BLaER1 (cell line): ENCODE measurements around the gene APCS.

Source experiments
- H3K27ac ChIP-seq: shearing (Covaris generic); formaldehyde crosslinking; 2 replicates; pipeline ENCODE4 v1.8.1; 2022
- H3K27me3 ChIP-seq: shearing (Covaris generic); formaldehyde crosslinking; 2 replicates; pipeline ENCODE4 v1.8.1; 2022
- H3K36me3 ChIP-seq: shearing (Covaris generic); formaldehyde crosslinking; 2 replicates; pipeline ENCODE4 v1.8.1; 2022
- H3K4me1 ChIP-seq: shearing (Covaris generic); formaldehyde crosslinking; 2 replicates; pipeline ENCODE4 v1.8.1; 2022
- H3K4me2 ChIP-seq: shearing (Covaris generic); formaldehyde crosslinking; 2 replicates; pipeline ENCODE4 v1.8.1; 2022
- H3K4me3 ChIP-seq: shearing (Covaris generic); formaldehyde crosslinking; 2 replicates; pipeline ENCODE4 v1.8.1; 2022
- H3K9ac ChIP-seq: shearing (Covaris generic); formaldehyde crosslinking; 2 replicates; pipeline ENCODE4 v1.8.1; 2022
- H3K9me3 ChIP-seq: shearing (Covaris generic); formaldehyde crosslinking; 2 replicates; pipeline ENCODE4 v1.8.1; 2022
- H4K20me1 ChIP-seq: shearing (Covaris generic); formaldehyde crosslinking; 2 replicates; pipeline ENCODE4 v1.8.1; 2022
- Cebpa-rat ChIP-seq: shearing (Covaris generic); IDR thresholded peaks from 2 replicates; pipeline ENCODE4 v1.8.1; 2022

Gene APCS

DNA sequence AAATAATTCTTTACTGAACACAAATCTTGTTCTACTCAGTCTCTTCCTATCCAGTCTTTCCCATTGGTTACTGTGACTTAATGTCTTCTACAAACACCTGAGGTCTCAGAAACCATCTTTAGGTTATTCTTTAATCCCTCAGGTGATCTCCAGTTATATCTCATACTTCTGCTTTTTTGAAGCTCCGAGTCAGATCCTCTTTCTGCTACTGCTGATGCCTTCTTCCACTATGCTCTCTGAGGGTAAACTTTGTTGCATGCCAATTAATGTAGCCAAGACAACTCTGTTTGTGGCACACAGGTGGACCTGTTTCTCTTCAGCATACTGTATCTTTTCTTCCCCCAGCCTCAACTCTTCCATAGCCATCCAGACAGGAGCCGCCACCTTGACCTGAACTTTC is 3.1 kb upstream of the APCS start:
- H3K4me1 ChIP-seq, result no peaks in the 10 kb centered on the region
- no peaks in the 10 kb centered on the region for H3K27me3 ChIP-seq
- H3K4me2 ChIP-seq, result no peak overlapping the region
- H3K9me3 ChIP-seq, result no peaks in the 10 kb centered on the region
- no peak overlapping the region for H3K27ac ChIP-seq
- TF ChIP-seq Cebpa-rat, result no peak
- no peak overlapping the region for H3K9ac ChIP-seq
- H4K20me1 ChIP-seq, result no peaks in the 10 kb centered on the region
- no peak overlapping the region for H3K4me3 ChIP-seq
- H3K36me3 ChIP-seq, result no peaks in the 10 kb centered on the region

DNA sequence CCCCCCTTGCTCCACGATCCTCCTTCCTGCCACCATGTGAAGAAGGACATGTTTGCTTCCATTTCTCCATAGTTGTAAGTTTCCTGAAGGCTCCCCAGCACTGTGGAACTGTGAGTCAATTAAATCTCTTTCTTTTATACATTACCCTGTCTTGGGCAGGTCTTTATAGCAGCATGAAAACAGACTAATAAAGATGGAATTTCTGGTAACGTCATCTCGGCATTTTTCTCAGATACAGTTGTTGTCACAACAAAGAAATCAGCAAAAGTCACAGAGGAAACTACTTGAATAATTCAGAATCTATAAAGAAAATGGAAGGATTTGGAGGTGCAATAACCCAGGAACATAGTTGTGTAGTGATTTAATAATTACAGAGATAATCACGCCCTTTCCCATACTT is 4.4 kb downstream of the APCS start:
- H3K4me2 ChIP-seq, result no peak overlapping the region
- no peaks in the 10 kb centered on the region for H3K4me1 ChIP-seq
- H3K4me3 ChIP-seq, result no peak overlapping the region
- H3K36me3 ChIP-seq, result no peaks in the 10 kb centered on the region
- no peak overlapping the region for H3K27ac ChIP-seq
- no peaks in the 10 kb centered on the region for H4K20me1 ChIP-seq
- no peaks in the 10 kb centered on the region for H3K27me3 ChIP-seq
- no peak for TF ChIP-seq Cebpa-rat
- no peaks in the 10 kb centered on the region for H3K9me3 ChIP-seq
- no peak overlapping the region for H3K9ac ChIP-seq

DNA sequence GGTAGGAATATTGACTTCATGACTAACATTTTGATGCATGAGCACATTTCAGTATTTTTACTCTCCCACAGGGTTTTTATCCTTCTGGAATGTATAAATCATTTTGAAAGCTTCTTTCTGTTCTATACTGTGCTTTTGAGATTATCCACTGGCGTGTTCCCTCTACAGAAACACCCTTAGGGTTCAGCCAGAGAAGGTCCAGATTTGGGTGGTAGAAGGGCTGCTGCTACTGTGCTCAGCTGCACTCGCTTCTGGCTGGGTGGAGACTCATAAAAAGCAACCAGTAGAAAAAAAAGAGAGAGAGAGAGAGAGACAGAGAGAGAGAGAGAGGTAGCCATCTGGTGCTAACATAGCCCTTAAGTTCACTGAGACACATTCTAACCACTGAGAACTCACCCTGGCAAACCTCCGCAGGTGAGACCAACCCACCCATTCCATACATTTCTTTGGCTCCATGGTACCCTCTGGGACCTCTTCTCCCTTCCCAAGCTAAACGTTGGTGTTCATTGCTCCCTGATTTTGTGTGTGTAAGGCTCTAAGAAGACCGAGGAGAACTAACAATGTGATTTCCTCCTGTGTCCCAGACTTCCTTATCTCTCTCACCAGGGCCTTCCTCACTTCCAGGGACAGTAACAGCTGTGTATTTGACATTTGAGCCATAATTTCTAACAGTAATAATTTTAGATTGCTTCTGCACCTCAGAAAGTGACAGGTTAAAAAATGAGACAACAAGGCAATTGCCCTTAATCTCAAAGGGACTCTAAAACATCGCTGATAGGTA is 7.2 kb downstream of the APCS start:
- no peaks in the 10 kb centered on the region for H3K36me3 ChIP-seq
- no peak overlapping the region for H3K27ac ChIP-seq
- no peak for TF ChIP-seq Cebpa-rat
- H3K27me3 ChIP-seq, result no peaks in the 10 kb centered on the region
- no peaks in the 10 kb centered on the region for H3K9me3 ChIP-seq
- H4K20me1 ChIP-seq, result no peaks in the 10 kb centered on the region
- no peak overlapping the region for H3K9ac ChIP-seq
- no peak overlapping the region for H3K4me2 ChIP-seq
- no peaks in the 10 kb centered on the region for H3K4me1 ChIP-seq
- H3K4me3 ChIP-seq, result no peak overlapping the region

DNA sequence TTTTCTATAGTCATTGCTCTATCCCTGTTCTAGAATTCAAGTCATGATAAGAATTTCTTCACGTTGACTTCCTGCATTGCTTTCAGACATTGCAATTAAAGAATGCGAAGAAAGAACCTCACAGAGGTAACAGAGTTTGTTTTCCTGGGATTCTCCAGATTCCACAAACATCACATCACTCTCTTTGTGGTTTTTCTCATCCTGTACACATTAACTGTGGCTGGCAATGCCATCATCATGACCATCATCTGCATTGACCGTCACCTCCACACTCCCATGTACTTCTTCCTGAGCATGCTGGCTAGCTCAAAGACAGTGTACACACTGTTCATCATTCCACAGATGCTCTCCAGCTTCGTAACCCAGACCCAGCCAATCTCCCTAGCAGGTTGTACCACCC is 10.6 kb downstream of the APCS start:
- H3K9ac ChIP-seq, result no peak overlapping the region
- no peaks in the 10 kb centered on the region for H3K27me3 ChIP-seq
- H4K20me1 ChIP-seq, result no peaks in the 10 kb centered on the region
- no peak overlapping the region for H3K4me2 ChIP-seq
- H3K9me3 ChIP-seq, result no peaks in the 10 kb centered on the region
- no peak for TF ChIP-seq Cebpa-rat
- no peak overlapping the region for H3K4me3 ChIP-seq
- no peaks in the 10 kb centered on the region for H3K36me3 ChIP-seq
- H3K4me1 ChIP-seq, result no peaks in the 10 kb centered on the region
- no peak overlapping the region for H3K27ac ChIP-seq

DNA sequence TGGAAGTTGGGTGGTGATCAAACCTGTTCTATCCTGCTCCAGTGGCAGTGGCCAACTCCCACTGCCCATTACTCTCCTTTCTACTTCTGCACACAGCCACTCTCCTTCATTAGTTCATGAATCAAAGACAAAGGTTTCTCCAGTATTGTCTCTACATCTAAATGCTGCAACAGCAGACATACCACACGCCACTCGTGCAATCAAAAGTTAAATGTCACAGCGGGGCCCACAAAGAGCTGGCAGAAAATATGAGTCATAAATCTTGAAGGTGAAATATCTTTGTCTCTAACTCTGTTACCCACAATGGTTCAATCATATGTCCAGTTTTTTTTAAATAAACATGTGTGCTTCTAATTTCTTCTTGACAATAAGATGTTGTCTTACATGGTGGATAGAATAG is 13.3 kb downstream of the APCS start:
- no peaks in the 10 kb centered on the region for H3K36me3 ChIP-seq
- H3K9ac ChIP-seq, result no peak overlapping the region
- no peaks in the 10 kb centered on the region for H3K27me3 ChIP-seq
- no peaks in the 10 kb centered on the region for H4K20me1 ChIP-seq
- H3K9me3 ChIP-seq, result no peaks in the 10 kb centered on the region
- H3K27ac ChIP-seq, result no peak overlapping the region
- no peak for TF ChIP-seq Cebpa-rat
- no peak overlapping the region for H3K4me2 ChIP-seq
- no peak overlapping the region for H3K4me3 ChIP-seq
- no peaks in the 10 kb centered on the region for H3K4me1 ChIP-seq

DNA sequence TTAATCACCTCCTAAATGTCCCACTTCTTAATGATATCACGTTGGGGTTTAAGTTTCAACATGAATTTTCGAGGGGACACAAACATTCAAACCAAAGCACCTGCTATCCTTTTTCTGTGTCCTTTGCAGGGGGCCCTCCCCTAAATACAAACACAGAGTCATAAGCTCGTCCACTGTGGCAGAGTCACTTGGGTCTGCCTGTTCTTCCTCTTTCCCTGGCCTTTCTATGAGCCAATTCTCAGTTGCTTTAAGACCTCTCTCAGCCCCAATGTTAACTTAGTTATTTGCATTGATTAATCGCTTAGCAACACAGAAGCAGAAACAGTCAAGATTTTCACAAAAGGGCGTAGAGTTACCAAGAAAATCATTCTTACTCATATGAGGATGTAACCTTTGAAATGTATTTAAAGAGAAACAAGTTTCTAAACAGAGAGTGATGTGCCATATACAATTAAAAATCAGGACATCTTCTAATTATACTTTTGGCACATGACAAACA is 14.9 kb downstream of the APCS start:
- Histone ChIP-seq H3K27ac (no peak overlapping the region), H3K4me3 (no peak overlapping the region), H4K20me1 (no peaks in the 10 kb centered on the region), H3K9ac (no peak overlapping the region), H3K4me1 (no peaks in the 10 kb centered on the region), H3K9me3 (no peaks in the 10 kb centered on the region), H3K36me3 (no peaks in the 10 kb centered on the region), H3K27me3 (no peaks in the 10 kb centered on the region), H3K4me2 (no peak overlapping the region)
- TF ChIP-seq Cebpa-rat, result no peak

DNA sequence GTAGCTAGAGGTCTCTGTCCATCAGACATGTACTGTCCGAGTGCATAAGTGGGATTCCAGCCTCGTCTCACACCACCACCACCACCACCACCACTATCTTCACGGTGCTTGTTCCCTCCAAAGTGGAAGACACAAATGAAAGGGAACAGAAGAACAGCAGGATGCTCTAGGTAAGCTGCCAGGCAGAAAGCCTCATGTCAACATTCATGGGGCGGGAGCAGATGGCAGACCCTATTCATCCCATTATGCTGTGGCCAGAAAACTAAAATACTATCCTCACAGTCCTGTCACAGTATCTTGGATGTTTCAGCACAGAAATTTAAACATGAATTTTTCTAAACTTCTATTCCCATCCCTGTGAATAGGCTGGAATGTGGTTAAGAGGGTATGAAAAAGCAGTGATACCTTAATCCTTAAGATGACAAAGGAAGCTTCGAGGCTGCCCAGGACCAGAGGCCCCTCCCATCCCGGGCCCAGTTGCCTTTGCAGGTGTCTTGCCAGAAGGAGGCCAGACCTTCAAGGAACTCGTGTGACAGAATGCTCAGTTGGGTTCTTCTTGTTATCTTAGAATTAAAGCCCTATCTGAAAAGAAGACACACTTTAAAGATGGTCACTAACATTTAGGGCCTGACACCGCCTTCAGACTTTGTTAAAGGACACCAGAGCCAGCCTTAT is 24.7 kb downstream of the APCS start:
- no peak overlapping the region for H3K27ac ChIP-seq
- no peak overlapping the region for H3K4me3 ChIP-seq
- H3K36me3 ChIP-seq, result no peaks in the 10 kb centered on the region
- H3K4me2 ChIP-seq, result no peak overlapping the region
- TF ChIP-seq Cebpa-rat, result no peak
- H3K9ac ChIP-seq, result no peak overlapping the region
- H3K4me1 ChIP-seq, result no peaks in the 10 kb centered on the region
- H4K20me1 ChIP-seq, result no peaks in the 10 kb centered on the region
- H3K27me3 ChIP-seq, result no peaks in the 10 kb centered on the region
- no peaks in the 10 kb centered on the region for H3K9me3 ChIP-seq

DNA sequence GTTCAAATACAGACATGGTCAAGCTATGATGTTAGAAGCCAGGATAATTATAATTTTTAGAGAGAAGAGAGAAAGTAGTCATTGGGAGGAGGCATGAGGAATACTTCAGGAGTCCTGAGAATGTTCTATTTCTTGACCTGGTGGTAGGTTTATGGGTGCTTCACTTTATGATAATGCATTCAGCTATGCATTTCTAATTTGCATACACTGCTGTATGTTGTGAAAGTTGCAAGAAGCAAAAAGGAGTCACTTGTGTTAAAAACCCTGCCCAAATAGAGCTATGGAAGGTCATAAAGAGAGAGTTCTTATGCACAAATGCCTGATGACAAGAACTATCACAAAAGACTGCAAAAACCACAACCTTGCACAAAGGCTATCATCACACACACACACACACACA is 45.3 kb downstream of the APCS start:
- H3K9me3 ChIP-seq, result no peaks in the 10 kb centered on the region
- no peaks in the 10 kb centered on the region for H3K27me3 ChIP-seq
- H3K4me3 ChIP-seq, result no peak overlapping the region
- H3K36me3 ChIP-seq, result no peaks in the 10 kb centered on the region
- H3K9ac ChIP-seq, result no peak overlapping the region
- no peak overlapping the region for H3K27ac ChIP-seq
- no peak overlapping the region for H3K4me2 ChIP-seq
- no peaks in the 10 kb centered on the region for H3K4me1 ChIP-seq
- TF ChIP-seq Cebpa-rat, result no peak
- no peaks in the 10 kb centered on the region for H4K20me1 ChIP-seq
